Astrocyte (in vitro differentiated cells and primary cell): ENCODE data around the gene SUSD2. TPM values are rescaled to one million over a fixed set of nuclear protein-coding genes. Genes with fewer than 3 reads are reported as not detected.

Experiments
- DNase-seq: peaks from one replicate; pipeline ENCODE4 v3.0.0-alpha.2; 2010; ENCODE audit warnings: low read depth
- FAIRE-seq: peaks from 2 replicates; lab custom pipeline; 2011; peaks lifted over from hg19 to GRCh38; lab: Jason Lieb, UNC
- H2AFZ ChIP-seq: 2 replicates; pipeline ENCODE4 v1.6.0; 2012; ENCODE audit warnings: low read depth, low read length, inconsistent platforms
- H3K27ac ChIP-seq: 2 replicates; pipeline ENCODE4 v1.5.1; 2011; ENCODE audit warnings: low read depth, low read length, inconsistent platforms
- H3K27me3 ChIP-seq: 2 replicates; pipeline ENCODE4 v1.6.0; 2011; ENCODE audit warnings: low read length, inconsistent platforms; ENCODE audit not compliant: insufficient read depth
- H3K36me3 ChIP-seq: 2 replicates; pipeline ENCODE4 v1.5.1; 2011; ENCODE audit warnings: low read length, inconsistent platforms; ENCODE audit not compliant: insufficient read depth
- H3K4me1 ChIP-seq: 2 replicates; pipeline ENCODE4 v1.5.1; 2011; ENCODE audit warnings: low read length, inconsistent platforms; ENCODE audit not compliant: insufficient read depth
- H3K4me2 ChIP-seq: 2 replicates; pipeline ENCODE4 v1.6.0; 2012; ENCODE audit warnings: low read length, inconsistent platforms
- H3K4me3 ChIP-seq: 2 replicates; pipeline ENCODE4 v1.5.1; 2011; ENCODE audit warnings: low read depth, mild to moderate bottlenecking, low read length, inconsistent platforms; ENCODE audit not compliant: insufficient read depth
- H3K79me2 ChIP-seq: 2 replicates; pipeline ENCODE4 v1.6.0; 2012; ENCODE audit warnings: mild to moderate bottlenecking, low read length, inconsistent platforms; ENCODE audit not compliant: insufficient read depth
- H3K9ac ChIP-seq: 2 replicates; pipeline ENCODE4 v1.6.0; 2012; ENCODE audit warnings: mild to moderate bottlenecking, low read length, inconsistent platforms
- H3K9me3 ChIP-seq: 2 replicates; pipeline ENCODE4 v1.5.1; 2012; ENCODE audit warnings: low read depth, mild to moderate bottlenecking, low read length, inconsistent platforms; ENCODE audit not compliant: insufficient read depth
- H4K20me1 ChIP-seq: 2 replicates; pipeline ENCODE4 v1.6.0; 2012; ENCODE audit warnings: low read length, inconsistent platforms; ENCODE audit not compliant: insufficient read depth
- H3K27ac Mint-ChIP-seq: one replicate; pipeline ENCODE4 v1.8.0; 2021; ENCODE audit warnings: mild to moderate bottlenecking, mixed read lengths; ENCODE audit not compliant: unreplicated experiment
- H3K27me3 Mint-ChIP-seq: one replicate; pipeline ENCODE4 v1.8.0; 2021; ENCODE audit warnings: low read depth, mixed read lengths; ENCODE audit not compliant: unreplicated experiment
- H3K36me3 Mint-ChIP-seq: one replicate; pipeline ENCODE4 v1.8.0; 2021; ENCODE audit warnings: low read depth, mixed read lengths; ENCODE audit not compliant: unreplicated experiment
- H3K4me1 Mint-ChIP-seq: one replicate; pipeline ENCODE4 v1.8.0; 2021; ENCODE audit warnings: low read depth, mixed read lengths; ENCODE audit not compliant: unreplicated experiment
- H3K4me3 Mint-ChIP-seq: one replicate; pipeline ENCODE4 v1.8.0; 2021; ENCODE audit warnings: mild to moderate bottlenecking, moderate library complexity, mixed read lengths; ENCODE audit not compliant: unreplicated experiment
- H3K9me3 Mint-ChIP-seq: one replicate; pipeline ENCODE4 v1.8.0; 2021; ENCODE audit warnings: mild to moderate bottlenecking, mixed read lengths; ENCODE audit not compliant: unreplicated experiment
- EZH2 ChIP-seq: IDR thresholded peaks from 2 replicates; pipeline ENCODE4 v1.6.1; 2012; ENCODE audit warnings: mild to moderate bottlenecking, low read length, inconsistent platforms; ENCODE audit not compliant: insufficient read depth
- total RNA-seq: library from RNA; stranded (reverse); gene quantifications from 2 replicates; pipeline ENCODE4 v1.2.1, GENCODE V29; 2021
- TF ChIP-seq, protein P1 (sequence below): IDR thresholded peaks from 2 replicates; pipeline ENCODE4 v1.5.1; 2011; ENCODE audit warnings: low read depth, mild to moderate bottlenecking, inconsistent platforms, low read length, moderate library complexity; ENCODE audit not compliant: insufficient read depth

Gene SUSD2
- total RNA-seq, 1 donor from 2014 or later = 0.77 TPM

DNA sequence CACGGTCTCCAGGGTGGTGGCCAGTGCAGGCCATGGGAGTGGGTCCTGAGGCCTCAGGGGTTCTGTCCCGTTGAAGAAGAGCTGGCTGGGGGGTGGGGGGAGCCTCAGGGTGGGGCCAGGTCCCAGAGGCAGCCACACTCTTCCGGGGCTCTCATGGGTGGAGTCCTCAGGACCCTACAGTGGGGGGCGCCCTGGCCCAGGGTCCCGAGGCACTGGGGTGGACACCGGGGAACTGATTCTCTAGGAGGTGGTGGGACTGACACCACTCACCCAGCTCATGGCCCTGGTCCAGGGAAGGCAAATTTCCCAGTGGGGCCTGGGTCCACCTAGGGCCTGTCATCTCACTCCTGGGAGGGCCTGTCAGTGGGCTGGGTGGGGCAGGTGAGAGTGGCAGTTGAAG, 50.8 kb downstream of the SUSD2 start:
- Mint-ChIP-seq H3K27ac (no peak overlapping the region), H3K4me3 (no peak overlapping the region), H3K4me1 (no peaks in the 10 kb centered on the region), H3K36me3 (no peaks in the 10 kb centered on the region), H3K9me3 (peaks cover 2% of the 10 kb centered on the region), H3K27me3 (peaks cover 4% of the 10 kb centered on the region)
- no peaks in the 10 kb centered on the region for H3K79me2 ChIP-seq
- DNase-seq (no peak), FAIRE-seq (no peak)
- no peaks in the 10 kb centered on the region for H3K36me3 ChIP-seq
- TF ChIP-seq, protein P1, sequence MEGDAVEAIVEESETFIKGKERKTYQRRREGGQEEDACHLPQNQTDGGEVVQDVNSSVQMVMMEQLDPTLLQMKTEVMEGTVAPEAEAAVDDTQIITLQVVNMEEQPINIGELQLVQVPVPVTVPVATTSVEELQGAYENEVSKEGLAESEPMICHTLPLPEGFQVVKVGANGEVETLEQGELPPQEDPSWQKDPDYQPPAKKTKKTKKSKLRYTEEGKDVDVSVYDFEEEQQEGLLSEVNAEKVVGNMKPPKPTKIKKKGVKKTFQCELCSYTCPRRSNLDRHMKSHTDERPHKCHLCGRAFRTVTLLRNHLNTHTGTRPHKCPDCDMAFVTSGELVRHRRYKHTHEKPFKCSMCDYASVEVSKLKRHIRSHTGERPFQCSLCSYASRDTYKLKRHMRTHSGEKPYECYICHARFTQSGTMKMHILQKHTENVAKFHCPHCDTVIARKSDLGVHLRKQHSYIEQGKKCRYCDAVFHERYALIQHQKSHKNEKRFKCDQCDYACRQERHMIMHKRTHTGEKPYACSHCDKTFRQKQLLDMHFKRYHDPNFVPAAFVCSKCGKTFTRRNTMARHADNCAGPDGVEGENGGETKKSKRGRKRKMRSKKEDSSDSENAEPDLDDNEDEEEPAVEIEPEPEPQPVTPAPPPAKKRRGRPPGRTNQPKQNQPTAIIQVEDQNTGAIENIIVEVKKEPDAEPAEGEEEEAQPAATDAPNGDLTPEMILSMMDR = no peak
- TF ChIP-seq EZH2 = no peak
- H3K9me3 ChIP-seq = no peaks in the 10 kb centered on the region
- no peak overlapping the region for H2AFZ ChIP-seq
- no peaks in the 10 kb centered on the region for H4K20me1 ChIP-seq
- H3K27me3 ChIP-seq = no peaks in the 10 kb centered on the region
- H3K4me2 ChIP-seq = no peak overlapping the region
- H3K27ac ChIP-seq = no peak overlapping the region
- no peak overlapping the region for H3K9ac ChIP-seq
- no peak overlapping the region for H3K4me3 ChIP-seq
- no peaks in the 10 kb centered on the region for H3K4me1 ChIP-seq

DNA sequence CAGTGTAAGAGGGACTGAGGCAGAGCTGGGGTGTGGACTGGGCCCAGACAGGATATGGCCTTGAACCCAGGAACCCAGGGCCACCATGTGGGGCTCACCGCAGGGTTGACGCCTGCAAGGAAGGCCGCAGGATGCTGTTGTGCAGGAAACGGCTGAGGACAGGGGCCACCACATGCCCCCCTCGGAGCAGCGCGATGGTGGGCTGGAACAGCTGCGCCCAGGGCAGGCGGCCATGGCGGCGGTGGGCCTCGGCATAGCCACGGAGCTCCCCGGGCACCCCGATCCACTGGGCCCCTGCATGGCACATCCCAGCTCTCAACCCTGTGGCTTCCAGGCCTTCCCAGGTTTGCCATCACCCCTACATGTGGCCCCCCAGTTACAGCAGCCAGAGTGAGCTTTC, 51.4 kb downstream of the SUSD2 start:
- Histone ChIP-seq H3K9me3 (no peaks in the 10 kb centered on the region), H3K27ac (no peak overlapping the region), H3K79me2 (no peaks in the 10 kb centered on the region), H3K36me3 (no peaks in the 10 kb centered on the region), H3K4me3 (no peak overlapping the region), H3K4me2 (no peak overlapping the region), H3K4me1 (no peaks in the 10 kb centered on the region), H4K20me1 (no peaks in the 10 kb centered on the region), H3K9ac (no peak overlapping the region), H2AFZ (no peak overlapping the region), H3K27me3 (no peaks in the 10 kb centered on the region)
- Mint-ChIP-seq H3K27ac (no peak overlapping the region), H3K27me3 (peaks cover 4% of the 10 kb centered on the region), H3K4me1 (no peaks in the 10 kb centered on the region), H3K36me3 (no peaks in the 10 kb centered on the region), H3K9me3 (no peaks in the 10 kb centered on the region), H3K4me3 (no peak overlapping the region)
- FAIRE-seq (no peak), DNase-seq (no peak)
- TF ChIP-seq, protein P1 = no peak
- TF ChIP-seq EZH2 = no peak

- DNase-seq (no peak), FAIRE-seq (no peak)
- no peaks in the 10 kb centered on the region for H3K9me3 ChIP-seq
- Mint-ChIP-seq H3K9me3 (no peaks in the 10 kb centered on the region), H3K36me3 (no peaks in the 10 kb centered on the region), H3K4me3 (no peak overlapping the region), H3K27me3 (peaks cover 4% of the 10 kb centered on the region), H3K27ac (no peak overlapping the region), H3K4me1 (no peaks in the 10 kb centered on the region)
- no peak overlapping the region for H3K27ac ChIP-seq
- no peak overlapping the region for H3K4me3 ChIP-seq
- no peak overlapping the region for H2AFZ ChIP-seq
- H3K9ac ChIP-seq = no peak overlapping the region
- no peaks in the 10 kb centered on the region for H4K20me1 ChIP-seq
- H3K4me1 ChIP-seq = no peaks in the 10 kb centered on the region
- no peaks in the 10 kb centered on the region for H3K27me3 ChIP-seq
- TF ChIP-seq EZH2 = no peak
- TF ChIP-seq, protein P1 = no peak
- H3K36me3 ChIP-seq = no peaks in the 10 kb centered on the region
- no peak overlapping the region for H3K4me2 ChIP-seq
- no peaks in the 10 kb centered on the region for H3K79me2 ChIP-seq
Measured at GRCh38 chr22:24233235-24233634, 51.9 kb downstream of the SUSD2 start.
